HepG2 (cell line): ENCODE data around the gene DGKB. TPM values are rescaled to one million over a fixed set of nuclear protein-coding genes. Genes with fewer than 3 reads are reported as not detected.

Source experiments
- ARID5B ChIP-seq: IDR thresholded peaks from 2 replicates; pipeline ENCODE4 v1.4.0; 2020; ENCODE audit warnings: mild to moderate bottlenecking, missing genetic modification reagents
- CBX1 ChIP-seq: IDR thresholded peaks from one replicate; pipeline ENCODE4 v1.6.1; 2016; ENCODE audit warnings: antibody characterized with exemption, low read depth
- MEIS1 ChIP-seq: sonication (generic); formaldehyde crosslinking; IDR thresholded peaks from 2 replicates; pipeline ENCODE4 v1.9.0; 2021; ENCODE audit warnings: mild to moderate bottlenecking, missing genetic modification reagents, moderate library complexity, borderline replicate concordance
- NR2F1 ChIP-seq, 2 experiments: fragments of 450-650 bp in 1 of 2; formaldehyde crosslinking in 1 of 2; IDR thresholded peaks; 2 replicates each; pipeline versions ENCODE4 v1.5.0 to v1.6.1; 2016 to 2020; ENCODE audit warnings: mild to moderate bottlenecking in 1 of 2, missing compliant biosample characterization in 1 of 2, missing genetic modification reagents in 1 of 2, moderate library complexity in 1 of 2
- RXRB ChIP-seq: IDR thresholded peaks from 2 replicates; pipeline ENCODE4 v1.6.1; 2016; ENCODE audit warnings: borderline replicate concordance, missing genetic modification reagents, missing compliant biosample characterization
- TGIF2 ChIP-seq: IDR thresholded peaks from 2 replicates; pipeline ENCODE4 v1.6.1; 2016; ENCODE audit warnings: control low read depth, missing compliant biosample characterization
- ZNF280D ChIP-seq: sonication (generic); formaldehyde crosslinking; IDR thresholded peaks from 2 replicates; pipeline ENCODE4 v1.5.1; 2020; ENCODE audit warnings: mild to moderate bottlenecking, missing genetic modification reagents
- ZNF343 ChIP-seq: sonication (generic); formaldehyde crosslinking; IDR thresholded peaks from 2 replicates; pipeline ENCODE4 v1.4.0; 2020; ENCODE audit warnings: mild to moderate bottlenecking, missing genetic modification reagents
- ZNF780A ChIP-seq: sonication (generic); formaldehyde crosslinking; IDR thresholded peaks from 2 replicates; pipeline ENCODE4 v1.8.0; 2022; ENCODE audit warnings: mild to moderate bottlenecking, missing genetic modification reagents, moderate library complexity
- polyA plus RNA-seq, 8 experiments: library from polyadenylated mRNA; depleted of rRNA in 3 of 8; stranded (reverse) in 7 of 8; unstranded in 1 of 8; fragments of >200 nt; fragmentation: Illumina TruSeq in 4 of 8; extraction: Trizol in 4 of 8; gene quantifications; 2 replicates each; pipeline versions ENCODE4 v1.2.1 to v1.2.3, GENCODE V29; 2011 to 2016; ENCODE audit warnings: low read depth in 4 of 8, missing spikeins in 1 of 8, mixed read lengths in 1 of 8; ENCODE audit not compliant: insufficient read depth in 1 of 8
- total RNA-seq, 5 experiments: library from RNA; depleted of rRNA; stranded (reverse); fragments of >200 nt; fragmentation: Illumina TruSeq; extraction: Trizol; gene quantifications; 2 replicates each; pipeline ENCODE4 v1.2.3, GENCODE V29; 2016; ENCODE audit warnings: low read depth in 1 of 5
- TF ChIP-seq, protein P1 (sequence below): IDR thresholded peaks from 2 replicates; pipeline ENCODE4 v1.6.1; 2016
- TF ChIP-seq, protein P2 (sequence below): sonication (generic); formaldehyde crosslinking; IDR thresholded peaks from 2 replicates; pipeline ENCODE4 v1.5.0; 2020; ENCODE audit warnings: mild to moderate bottlenecking, missing genetic modification reagents, moderate library complexity

DGKB gene
- total and polyA plus RNA-seq, 2 of the 13 experiments (the other 11 are each of a cell fraction or from before 2014, with no cell fraction given) = not detected

- TF ChIP-seq NR2F1 (CRISPR knock-in tag; IDR thresholded peaks at IDR 0.05) = no peak
- TF ChIP-seq RXRB (CRISPR knock-in tag) = no peak
- no peak for TF ChIP-seq TGIF2 (CRISPR knock-in tag)
- TF ChIP-seq ZNF280D = no peak
- TF ChIP-seq MEIS1 (CRISPR knock-in tag) = no peak
- TF ChIP-seq ZNF343 = no peak
- TF ChIP-seq CBX1 = no peak
- TF ChIP-seq ZNF780A = no peak
- TF ChIP-seq, protein P1, sequence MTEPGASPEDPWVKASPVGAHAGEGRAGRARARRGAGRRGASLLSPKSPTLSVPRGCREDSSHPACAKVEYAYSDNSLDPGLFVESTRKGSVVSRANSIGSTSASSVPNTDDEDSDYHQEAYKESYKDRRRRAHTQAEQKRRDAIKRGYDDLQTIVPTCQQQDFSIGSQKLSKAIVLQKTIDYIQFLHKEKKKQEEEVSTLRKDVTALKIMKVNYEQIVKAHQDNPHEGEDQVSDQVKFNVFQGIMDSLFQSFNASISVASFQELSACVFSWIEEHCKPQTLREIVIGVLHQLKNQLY (CRISPR knock-in tag) = no peak
- TF ChIP-seq ARID5B (CRISPR knock-in tag) = no peak
- TF ChIP-seq, protein P2, sequence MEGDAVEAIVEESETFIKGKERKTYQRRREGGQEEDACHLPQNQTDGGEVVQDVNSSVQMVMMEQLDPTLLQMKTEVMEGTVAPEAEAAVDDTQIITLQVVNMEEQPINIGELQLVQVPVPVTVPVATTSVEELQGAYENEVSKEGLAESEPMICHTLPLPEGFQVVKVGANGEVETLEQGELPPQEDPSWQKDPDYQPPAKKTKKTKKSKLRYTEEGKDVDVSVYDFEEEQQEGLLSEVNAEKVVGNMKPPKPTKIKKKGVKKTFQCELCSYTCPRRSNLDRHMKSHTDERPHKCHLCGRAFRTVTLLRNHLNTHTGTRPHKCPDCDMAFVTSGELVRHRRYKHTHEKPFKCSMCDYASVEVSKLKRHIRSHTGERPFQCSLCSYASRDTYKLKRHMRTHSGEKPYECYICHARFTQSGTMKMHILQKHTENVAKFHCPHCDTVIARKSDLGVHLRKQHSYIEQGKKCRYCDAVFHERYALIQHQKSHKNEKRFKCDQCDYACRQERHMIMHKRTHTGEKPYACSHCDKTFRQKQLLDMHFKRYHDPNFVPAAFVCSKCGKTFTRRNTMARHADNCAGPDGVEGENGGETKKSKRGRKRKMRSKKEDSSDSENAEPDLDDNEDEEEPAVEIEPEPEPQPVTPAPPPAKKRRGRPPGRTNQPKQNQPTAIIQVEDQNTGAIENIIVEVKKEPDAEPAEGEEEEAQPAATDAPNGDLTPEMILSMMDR (CRISPR knock-in tag) = no peak
Observed at GRCh38 chr7:14542624-14543023, 359.9 kb downstream of the DGKB start (continued).
